Testis (tissue), 2 donors: Measurements from ENCODE around the gene CD28.

Experiments used
- CTCF ChIP-seq, 3 experiments: fragments of 450-650 bp in 2 of 3; fragments of 200-600 bp in 1 of 3; sonication (generic) in 1 of 3; IDR thresholded peaks; one replicate each; pipeline ENCODE4 v1.5.1; 2016 to 2019; ENCODE audit warnings: antibody characterized with exemption in 3 of 3, mild to moderate bottlenecking in 2 of 3, moderate library complexity in 1 of 3
- POLR2A ChIP-seq: fragments of 450-650 bp; IDR thresholded peaks from one replicate; pipeline ENCODE4 v1.6.1; 2017; ENCODE audit warnings: antibody characterized with exemption, mild to moderate bottlenecking, moderate library complexity

- TF ChIP-seq CTCF (IDR thresholded peaks at IDR 0.05), result no peak
- TF ChIP-seq POLR2A, result no peak
Observed at GRCh38 chr2:203732953-203733510, 26.6 kb downstream of the CD28 start.
